Mammary epithelial cell (primary cell): ENCODE measurements around the gene TP63.

ENCODE experiments used
- CTCF ChIP-seq, 2 donors: IDR thresholded peaks in 1 of 2; conservative IDR thresholded peaks in 1 of 2; 2 replicates each; pipeline ENCODE4 v1.5.1; 2011 to 2012; ENCODE audit warnings: inconsistent platforms in 2 of 2, low read length in 2 of 2, mild to moderate bottlenecking in 2 of 2, control low read depth in 1 of 2, low read depth in 1 of 2; ENCODE audit not compliant: insufficient read depth in 1 of 2; ENCODE audit errors: extremely low read depth in 1 of 2
- EZH2 ChIP-seq: IDR thresholded peaks from 2 replicates; pipeline ENCODE4 v1.6.1; 2012; ENCODE audit warnings: low read length, inconsistent platforms, borderline replicate concordance

- no peak for TF ChIP-seq CTCF (conservative IDR thresholded peaks at IDR 0.05 in 1 of 2, IDR thresholded peaks at IDR 0.05 in 1 of 2; ENCODE audit: extremely low read depth in 1 of 2, insufficient read depth in 1 of 2, low read depth in 1 of 2, low read length in 2 of 2)
- no peak for TF ChIP-seq EZH2
Observed at GRCh38 chr3:189779166-189779565, 148.0 kb downstream of the TP63 start.
